ENCODE results near the gene BHLHE40.

Gene BHLHE40

DNA sequence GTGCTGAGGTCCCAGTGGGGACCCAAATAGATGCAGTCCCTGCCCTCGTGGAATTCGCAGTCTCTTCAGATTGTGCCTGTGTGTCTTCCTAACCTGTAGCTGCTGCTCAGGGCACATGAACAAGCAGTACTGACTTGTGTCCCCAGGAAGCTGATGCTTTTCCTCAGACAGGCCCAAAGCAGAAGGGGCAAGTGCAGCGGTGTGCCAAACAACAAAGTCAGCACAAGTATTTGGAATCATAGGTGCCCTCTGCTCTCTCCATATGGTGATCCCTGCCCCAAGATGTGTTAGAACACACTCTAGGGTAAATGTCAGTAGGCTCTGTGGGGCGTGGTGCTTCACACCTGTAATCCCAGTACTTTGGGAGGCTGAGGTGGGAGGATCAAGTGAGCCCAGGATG, 21.9 kb downstream of the BHLHE40 start:
- DNase-seq (ENCODE audit: low read depth, low spot score) = no peak

DNA sequence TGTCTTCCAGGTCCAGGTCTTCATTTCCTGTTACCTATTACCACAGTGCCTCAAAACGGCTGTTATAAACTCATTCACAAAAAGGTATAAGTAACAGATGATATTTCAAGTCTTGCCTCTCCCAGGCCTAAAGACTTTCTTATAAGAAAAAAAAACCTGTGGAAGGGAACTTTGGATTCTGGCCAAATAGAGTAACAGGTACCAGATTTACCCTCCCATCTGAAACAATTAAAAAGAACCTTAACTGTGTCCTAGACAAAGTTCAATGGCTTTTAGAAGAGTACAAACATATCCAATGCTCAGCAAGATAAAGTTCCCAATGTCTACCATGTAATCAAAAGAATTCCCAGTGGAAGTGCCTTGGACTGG, 22.6 kb downstream of the BHLHE40 start:
- no peak for DNase-seq (ENCODE audit: low read depth, low spot score)

DNA sequence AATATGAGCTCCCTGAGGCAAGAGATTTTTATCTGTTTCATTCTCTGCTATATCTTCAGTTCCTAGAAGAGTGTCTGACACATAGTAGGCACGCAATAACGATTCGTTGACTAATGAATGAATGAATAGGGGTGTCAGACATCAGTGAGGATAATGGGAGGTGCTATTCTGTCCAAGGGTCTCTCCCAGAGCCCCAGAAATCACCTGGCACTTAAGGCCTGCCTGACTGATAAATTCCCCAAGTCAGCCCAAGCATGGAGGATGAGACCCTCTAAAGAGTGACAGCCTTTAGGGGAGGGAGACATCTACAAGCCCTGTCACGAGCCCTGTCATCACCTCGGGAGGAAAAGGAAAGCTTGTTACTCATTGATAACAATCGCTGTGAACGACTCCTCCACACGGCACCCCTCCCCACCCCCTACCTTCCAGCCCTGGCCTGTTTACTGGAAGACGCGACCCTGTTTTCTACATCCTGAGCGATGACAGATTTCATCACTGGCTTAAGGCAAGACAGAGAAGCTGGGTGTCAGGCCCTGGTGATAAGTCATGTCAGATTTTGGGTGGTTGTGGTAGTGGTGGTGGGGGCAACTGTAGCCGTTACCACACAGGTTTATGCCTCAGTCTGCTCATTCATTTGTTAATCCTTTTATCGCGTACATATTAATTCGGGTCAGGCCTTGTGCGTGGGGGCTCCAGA, 23.1 kb downstream of the BHLHE40 start:
- no peak for DNase-seq (ENCODE audit: low read depth, low spot score)

DNA sequence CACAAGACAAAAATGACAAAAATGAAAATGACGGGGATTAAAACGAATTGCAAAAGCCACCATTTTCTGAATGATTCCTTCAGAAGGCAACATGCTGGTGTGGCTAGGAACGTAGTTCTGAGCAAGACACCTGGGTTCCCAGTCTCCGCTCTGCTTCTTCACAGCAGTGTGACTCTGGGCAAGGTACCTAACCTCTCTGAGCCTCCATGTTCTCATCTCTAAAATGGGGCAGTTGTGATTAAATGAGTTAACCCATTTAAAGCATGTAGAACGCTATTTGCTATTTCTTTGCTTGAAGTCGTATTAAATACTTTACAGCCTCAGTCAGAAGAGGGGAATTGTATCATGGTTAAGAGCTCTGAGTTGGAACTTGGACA, 23.6 kb downstream of the BHLHE40 start:
- no peak for DNase-seq (ENCODE audit: low read depth, low spot score)

DNA sequence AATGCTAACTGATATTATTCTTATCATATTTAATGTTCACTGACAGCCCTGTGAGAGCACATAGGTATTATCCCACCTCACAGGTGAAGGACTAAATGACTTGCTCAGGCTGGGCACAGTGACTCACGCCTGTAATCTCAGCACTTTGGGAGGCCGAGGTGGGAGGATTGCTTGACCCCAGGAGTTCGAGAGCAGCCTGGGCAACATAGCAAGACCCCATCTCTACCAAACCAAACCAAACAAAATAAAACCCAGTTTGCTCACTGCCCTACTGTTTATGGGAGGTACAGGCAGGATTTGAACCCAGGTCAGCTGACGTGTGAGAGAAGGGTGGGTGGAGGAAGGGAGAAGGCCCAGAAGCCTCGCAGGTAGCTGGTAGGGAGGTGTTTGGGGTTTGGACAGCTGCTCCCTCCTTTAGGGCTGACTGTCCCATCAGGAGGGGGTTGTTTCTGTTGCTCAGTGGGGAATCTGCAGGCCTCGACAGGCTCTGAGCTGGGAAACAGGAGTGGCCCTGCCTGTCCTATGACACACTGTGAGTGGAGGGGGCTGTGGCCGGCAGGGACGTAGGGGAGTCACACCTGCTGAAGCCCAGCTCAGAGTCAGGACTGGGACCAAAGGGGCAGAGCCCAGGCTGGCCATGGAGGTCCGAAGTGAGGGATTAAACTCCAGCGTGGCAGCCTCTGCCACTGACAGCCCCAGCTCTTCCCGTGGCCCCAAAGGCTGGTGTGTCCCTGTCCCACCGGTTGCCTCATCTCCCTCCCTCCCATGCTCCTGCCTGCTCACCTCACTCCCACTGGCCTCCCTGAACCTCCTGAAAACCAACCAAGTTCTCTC, 25.3 kb downstream of the BHLHE40 start:
- DNase-seq (ENCODE audit: low read depth, low spot score) = no peak

DNA sequence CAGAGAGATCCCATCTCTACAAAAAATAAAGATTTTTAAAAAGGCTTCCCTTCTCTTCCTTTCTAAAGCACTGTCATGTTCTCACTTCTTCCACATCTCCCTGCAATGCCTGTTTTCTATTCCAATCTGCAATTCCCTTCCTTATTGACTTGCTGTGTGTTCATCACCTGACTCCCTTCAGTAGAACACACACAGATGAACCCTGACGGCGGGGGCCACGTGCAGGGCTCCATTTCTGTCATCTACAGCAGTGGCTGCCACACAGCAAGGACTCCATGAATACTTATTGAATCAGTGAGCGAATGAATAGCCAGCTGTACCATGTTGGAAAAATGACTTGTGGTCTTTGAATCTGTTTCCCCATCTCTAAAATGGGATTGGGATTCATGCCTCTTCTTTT, 26.1 kb downstream of the BHLHE40 start:
- DNase-seq (ENCODE audit: low read depth, low spot score) = no peak

DNA sequence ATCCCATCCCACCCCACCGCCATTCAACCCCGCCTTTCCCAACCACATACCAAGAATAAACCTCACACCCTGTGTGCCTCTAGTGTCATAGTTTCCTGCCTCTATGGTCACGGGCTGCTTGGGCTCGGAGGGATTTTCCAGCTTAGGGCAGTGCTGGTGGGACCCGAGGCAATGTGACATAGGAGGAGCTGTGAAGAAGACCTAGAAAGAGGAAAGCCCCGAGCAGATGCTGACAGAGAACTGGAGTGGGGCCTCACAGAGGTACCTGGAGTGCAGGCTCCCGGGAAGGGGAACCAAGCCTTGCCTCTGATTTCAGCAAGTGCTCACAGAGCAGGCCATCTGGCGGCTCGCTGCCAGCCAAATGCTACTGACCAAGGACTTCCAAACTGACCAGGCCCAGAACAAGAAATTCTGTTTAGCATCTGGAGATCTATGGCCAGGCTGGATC, 27.5 kb downstream of the BHLHE40 start:
- DNase-seq (ENCODE audit: low read depth, low spot score) = no peak

DNA sequence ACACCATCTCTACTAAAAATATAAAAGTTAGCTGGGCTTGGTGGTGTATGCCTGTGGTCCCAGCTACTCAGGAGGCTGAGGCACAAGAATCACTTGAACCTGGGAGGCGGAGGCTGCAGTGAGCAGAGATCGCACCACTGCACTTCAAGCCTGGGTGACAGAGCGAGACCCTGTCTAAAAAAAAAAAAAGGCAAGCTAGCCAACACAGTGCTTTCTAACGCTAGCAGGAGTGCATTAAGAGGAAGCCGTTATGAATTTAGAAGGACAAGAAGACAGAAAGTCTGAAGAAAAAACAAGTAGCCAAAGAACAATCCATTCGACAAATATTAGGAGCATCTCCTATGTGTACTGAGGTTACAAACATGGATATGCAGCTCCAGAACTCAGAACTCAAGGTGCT, 28.6 kb downstream of the BHLHE40 start:
- DNase-seq (ENCODE audit: low read depth, low spot score) = no peak

DNA sequence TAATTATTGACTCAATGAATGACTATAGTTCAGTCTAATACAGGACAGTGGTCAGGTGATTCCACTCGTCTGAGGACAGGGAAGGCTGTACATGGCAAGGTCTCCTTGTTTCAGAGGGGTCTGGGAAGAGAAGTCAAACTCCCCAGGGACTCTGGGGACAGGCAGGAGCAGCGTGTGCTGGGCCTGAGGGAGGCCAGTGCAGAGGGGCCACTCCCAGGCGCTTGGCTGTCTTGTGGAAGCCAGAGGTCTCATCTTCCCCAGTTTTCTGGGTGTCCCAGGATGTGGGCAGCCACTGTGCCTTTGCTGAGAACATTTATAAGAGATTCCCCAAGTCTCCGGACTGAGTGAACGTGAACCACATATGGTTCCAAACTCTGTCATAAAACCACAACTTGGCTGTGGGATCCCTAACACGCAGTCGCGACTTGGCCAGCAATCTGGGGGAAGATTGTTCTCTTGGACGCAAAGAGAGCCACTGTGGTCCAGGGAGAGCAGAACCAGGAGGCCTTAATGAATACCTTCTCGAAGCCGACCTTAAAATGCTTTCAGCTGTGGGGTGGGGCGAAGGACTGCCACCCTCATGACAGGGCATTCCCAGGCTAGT, 30.4 kb downstream of the BHLHE40 start:
- DNase-seq (ENCODE audit: low read depth, low spot score) = no peak

DNA sequence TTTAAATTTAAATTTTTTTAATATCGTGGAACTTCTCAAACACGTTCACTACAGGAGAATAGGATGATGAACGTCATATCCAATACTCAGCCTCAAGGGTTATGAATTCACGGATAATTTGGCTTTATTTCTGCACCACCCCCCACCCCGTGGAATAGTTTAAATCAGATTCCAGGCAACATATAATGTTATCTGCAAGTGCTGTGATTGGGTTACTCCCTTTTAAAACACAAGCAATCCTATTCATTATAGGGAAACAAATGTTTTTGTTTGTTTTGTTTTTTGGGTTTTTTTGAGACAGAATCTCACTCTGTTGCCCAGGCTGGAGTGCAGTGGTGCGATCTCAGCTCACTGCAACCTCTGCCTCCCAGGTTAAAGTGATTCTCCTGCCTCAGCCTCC, 30.9 kb downstream of the BHLHE40 start:
- DNase-seq (ENCODE audit: low read depth, low spot score) = no peak

DNA sequence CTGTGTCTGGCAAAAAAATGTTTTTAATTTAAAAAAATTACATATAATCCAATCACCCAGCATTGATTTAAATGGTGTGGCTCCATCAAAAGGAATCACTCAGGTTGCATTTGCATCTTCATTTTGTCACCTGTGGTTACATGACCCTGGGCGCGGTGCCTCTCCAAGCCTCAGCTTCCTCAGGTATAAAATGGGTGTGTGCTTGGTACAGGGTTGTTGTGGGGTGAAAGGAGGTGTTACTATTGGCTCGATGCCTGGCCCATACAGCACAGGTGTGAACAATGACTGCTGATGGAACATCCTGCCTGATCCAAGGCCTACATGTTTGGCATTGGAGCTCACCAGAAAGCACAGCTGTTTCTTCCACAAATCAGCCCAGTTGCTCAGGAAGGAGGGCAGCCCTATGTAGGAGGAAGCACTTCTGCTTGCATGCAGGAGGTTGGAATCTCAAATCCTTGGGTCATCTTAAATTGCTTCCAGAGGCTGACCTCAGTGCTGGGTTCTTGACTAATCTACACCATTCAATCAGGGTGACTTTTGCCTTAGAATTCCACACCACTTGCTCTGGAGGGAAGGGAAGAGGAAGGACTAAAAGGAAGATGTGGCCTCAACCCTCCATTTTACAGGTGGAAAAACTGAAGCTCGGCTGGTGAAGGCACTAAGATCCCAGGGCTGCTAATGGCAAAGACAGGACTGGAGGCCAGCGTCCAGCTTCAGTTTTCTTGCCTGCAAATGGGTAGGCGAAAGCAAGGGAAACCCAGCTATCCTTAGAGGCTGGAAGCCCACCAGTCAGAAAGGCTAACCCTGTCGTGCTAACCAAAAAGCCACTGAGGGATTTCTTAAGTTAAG, 31.7 kb downstream of the BHLHE40 start:
- no peak for DNase-seq (ENCODE audit: low read depth, low spot score)

DNA sequence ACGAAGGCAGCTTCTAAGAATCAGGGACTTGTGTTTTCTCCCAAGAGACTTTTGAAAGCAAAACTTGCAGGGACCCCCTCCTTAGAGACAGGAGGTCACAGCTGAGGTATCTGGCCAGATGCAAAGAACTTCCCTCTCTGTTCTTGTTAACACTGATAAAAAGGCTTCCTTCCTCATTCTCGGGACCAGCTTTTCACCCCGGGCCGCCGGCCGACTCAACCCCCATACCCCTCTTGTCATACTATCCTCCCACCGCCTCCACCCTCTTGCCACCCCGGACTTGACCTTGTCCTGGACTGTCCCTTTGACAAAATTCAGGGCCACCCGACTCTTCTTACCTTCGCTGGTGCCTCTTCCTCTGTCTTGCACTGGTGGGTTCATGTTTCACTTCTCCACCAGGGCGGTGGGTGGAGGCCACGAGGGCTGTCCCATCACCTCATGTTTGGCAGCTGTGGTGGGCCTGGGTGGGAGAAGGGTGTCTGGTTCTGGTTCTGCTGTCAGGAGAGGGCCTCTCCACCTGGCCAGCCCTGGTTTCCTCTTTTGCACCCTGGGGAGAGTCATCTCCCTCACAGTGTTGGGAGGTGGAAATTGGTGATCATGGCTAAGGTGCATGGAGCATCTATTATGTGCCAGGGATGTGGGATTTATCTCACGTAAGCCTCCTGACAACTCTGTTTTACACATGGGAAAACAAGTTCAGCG, 32.5 kb downstream of the BHLHE40 start:
- DNase-seq (ENCODE audit: low read depth, low spot score) = no peak

DNA sequence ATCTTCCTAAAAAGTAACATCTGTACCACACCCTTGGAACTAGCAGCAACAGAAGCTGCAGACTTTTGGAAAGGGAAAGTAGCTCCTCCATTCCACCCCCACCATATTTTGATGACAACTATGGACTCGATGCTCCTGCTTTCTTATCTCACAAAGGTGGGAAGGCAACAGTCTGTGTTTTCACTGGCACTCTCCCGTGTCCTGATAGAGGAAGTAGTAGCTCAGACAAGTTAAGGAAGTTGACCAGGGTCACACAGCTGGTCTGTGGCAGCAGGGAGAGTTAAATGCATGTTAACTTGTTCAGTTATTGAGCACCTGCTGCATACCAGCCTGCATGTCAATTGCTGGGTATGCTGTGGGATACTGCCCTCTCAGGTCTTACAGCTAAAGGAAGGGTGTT, 33.1 kb downstream of the BHLHE40 start:
- no peak for DNase-seq (ENCODE audit: low read depth, low spot score)

DNA sequence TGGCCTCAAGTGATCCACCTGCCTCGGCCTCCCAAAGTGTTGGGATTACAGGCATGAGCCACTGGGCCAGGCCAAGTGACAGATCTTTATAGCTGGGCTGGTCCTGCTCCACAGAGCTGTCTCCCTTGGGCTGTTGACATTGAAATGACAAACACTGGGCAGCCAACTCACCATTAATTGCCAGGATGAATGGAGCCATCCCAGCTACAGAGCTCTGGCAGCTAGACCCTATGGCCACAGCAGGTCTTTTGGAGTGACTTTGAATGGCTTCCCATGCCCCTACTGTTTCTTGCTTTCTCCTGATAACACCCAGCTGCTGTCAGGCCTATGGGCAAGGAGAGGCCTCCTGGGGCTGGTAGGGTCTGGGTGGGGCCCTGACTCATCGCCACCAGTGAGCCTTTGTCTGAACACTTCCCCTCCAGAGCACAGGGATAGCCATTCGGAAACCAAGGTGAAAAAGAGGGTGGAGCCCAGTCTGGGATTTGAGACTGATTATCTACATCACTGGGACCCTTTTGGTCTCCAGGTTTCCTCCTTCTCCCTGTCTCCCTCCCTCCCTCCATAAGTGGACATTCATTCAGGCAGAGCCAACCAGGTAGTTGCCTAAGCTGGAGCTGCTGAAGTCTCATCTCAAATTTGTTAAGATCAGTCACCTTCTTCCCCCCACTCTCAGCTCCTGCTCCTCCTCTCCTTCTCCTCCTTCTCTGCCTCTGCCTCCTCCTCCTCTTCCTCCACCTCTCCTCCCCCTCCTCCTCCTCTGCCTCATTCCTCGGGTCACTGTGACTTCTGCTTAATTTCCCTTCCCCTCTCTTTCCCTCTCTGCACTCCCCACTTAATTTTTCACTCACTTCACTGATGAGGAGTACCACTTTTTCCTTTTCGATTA, 34.0 kb downstream of the BHLHE40 start:
- no peak for DNase-seq (ENCODE audit: low read depth, low spot score)

DNA sequence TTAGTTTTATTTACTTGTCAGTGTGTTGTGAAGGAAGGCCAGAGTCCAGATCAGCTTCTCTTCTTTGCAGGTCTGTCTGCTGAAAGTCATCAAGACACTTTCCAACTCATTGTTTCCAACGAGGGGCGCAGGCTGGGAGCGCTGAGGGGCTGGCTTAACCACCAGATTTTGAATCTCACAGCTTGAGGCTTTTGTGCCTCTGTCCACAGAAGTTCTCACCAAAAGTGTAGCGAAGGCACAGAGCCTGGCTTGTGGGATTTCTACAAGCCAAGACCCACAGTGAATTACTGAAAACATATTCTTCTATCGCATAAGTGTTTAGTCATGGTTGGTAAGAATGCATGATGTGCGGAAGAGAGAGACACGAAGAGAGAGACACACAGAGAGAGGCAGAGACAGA, 35.2 kb downstream of the BHLHE40 start:
- DNase-seq (ENCODE audit: low read depth, low spot score) = no peak

DNA sequence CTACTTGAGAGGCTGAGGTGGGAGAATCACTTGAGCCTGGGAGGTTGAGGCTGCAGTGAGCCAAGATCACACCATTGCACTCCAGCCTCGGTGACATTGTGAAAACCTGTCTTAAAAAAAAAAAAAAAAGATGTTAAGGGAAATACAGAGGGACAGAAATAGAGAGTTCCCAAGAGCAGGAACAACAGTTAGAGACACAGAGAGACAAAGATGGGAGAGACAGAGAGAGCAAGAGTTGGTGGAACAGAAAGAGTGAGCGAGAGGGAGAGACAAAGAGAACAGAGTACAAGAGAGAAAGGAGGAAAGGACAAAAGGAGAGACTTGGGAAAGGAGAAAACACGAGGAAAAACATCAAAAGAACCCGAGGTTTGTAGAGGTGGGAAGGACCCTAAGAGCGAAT, 35.8 kb downstream of the BHLHE40 start:
- no peak for DNase-seq (ENCODE audit: low read depth, low spot score)

DNA sequence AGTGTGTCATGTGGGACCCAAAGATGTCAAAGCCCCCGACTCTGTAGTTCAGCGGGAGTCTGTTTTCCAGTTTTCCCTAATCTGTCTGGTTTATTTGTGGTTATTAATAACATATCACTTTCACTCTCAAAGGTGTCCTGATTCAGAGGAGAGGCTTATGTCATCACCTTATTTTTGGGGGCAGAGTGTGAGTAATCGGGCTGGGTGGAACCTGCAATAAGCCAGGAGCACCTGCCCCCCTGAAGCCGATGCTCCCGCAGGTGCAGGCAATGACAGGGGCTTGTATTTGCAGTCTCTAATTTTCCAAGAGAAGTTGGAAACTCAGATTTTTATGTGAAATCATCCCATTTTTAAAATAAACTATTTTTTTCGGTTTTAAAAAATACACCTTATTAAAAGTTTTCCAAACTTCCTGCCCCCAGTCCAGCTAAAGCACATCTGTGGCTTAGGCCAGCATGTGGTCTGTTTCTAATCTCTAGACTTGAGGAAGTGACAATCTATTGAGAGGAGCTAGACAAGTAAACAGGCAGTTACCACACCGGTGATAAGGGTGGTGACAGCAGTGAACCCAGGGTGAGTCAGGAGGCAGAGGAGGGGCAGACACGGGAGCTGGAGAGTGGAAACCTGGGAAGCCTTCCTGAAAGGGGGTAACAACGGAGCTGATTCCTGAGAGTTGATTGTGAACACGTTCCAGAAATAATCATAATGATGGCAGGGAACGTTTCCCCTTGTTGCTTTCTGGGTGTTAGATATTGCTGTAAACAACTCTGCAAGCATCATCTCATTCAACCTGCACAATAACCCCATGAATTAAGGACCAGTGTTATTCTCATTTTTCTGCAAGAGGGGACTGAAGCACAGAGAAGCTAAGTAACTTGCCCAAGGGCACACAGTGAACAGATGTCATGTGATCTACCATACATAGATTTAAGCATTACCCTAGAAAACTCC, 37.2 kb downstream of the BHLHE40 start:
- no peak for DNase-seq (ENCODE audit: low read depth, low spot score)

DNA sequence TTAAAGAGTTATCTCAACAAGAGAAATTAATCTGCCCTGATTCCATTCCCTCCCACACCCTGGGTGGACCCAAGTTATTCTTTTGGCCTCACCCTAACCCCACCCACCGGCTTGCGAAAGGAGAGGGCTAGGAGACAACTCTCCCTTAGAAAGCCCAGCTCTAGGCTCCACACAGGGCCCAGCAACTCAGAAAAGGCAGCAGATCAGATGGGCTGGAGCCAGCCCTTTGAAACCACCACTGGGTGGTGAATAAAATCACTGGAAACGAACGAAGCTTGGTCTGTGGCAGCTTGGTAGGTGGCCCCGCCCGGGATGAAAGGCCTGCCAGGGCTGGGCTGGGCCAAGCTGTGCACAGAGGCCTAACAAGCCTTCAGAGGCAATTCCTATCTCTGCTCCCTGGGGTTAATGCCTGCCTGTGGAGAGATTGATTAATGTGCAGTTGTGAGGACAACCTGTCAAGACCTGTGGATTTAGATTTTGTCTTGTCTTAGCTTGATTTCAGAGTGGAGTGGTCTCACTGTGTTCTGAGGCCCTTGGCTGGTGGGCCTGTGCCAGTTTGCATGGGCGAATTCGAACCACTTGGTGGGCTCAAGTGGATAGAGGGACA, 38.8 kb downstream of the BHLHE40 start:
- no peak for DNase-seq (ENCODE audit: low read depth, low spot score)

Data from smooth muscle cell of the brain vasculature (primary cell).